ENCODE measurements around the gene STMN3.
"Not testable (repeated sequence)": the region's sequence is repeated elsewhere in the genome, so short reads cannot be mapped to it uniquely, and the experiment has no call there.

STMN3 gene

DNA sequence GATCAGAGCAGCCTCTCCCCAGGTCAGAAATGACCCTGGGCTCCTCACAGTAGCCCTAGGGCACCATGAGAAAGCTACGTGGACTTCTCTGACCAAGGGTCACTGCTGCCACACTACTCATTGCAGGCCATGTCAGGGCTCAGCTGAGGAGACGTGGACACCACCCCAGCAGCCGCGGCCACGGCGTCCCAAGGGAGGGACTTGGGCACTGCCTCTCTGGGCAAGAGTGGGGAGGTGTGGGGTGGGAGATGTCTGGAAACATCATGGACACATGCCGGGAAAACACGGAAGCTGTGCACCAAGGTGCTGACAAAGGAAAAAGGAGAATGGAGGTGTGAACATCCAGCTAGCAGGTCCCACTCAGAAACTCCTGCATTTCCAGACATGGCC, 35.4 kb downstream of the STMN3 start:
- in situ Hi-C loops (cut with MboI; ENCODE audit: low sequenced_read_pairs), result no loop called here

DNA sequence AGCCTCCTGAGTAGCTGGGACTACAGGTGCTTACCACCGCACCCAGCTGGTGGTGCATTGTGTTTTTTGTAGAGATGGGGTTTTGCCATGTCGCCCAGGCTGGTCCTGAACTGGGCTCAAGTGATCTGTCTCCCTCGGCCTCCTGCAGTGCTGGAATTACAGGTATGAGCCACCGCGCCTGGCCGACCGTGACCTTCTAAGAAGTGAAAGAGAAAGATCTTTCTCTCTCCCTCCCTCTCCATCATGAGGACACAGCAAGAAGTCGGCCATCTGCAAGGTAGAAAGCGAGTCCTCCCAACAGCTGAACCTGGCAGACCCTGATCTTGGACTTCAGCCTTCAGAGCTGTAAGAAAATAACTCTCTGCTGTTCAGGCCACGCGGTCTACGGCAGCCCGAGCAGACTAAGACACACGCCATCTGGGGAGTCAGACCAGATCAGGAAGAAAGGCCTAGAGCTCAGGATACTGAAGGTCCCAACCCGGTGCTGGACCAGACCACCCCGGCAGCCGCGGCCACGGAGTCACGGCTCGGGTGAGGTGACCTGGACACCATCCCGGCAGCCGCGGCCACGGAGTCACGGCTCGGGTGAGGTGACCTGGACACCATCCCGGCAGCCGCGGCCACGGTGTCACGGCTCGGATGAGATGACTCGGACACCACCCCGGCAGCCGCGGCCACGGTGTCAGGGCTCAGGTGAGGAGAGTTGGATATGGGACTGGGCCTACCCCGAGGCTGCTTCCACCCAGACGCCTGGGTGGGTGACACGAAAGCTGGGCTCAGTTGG, 35.9 kb downstream of the STMN3 start:
- in situ Hi-C loops (cut with MboI; ENCODE audit: low sequenced_read_pairs), result no loop called here

DNA sequence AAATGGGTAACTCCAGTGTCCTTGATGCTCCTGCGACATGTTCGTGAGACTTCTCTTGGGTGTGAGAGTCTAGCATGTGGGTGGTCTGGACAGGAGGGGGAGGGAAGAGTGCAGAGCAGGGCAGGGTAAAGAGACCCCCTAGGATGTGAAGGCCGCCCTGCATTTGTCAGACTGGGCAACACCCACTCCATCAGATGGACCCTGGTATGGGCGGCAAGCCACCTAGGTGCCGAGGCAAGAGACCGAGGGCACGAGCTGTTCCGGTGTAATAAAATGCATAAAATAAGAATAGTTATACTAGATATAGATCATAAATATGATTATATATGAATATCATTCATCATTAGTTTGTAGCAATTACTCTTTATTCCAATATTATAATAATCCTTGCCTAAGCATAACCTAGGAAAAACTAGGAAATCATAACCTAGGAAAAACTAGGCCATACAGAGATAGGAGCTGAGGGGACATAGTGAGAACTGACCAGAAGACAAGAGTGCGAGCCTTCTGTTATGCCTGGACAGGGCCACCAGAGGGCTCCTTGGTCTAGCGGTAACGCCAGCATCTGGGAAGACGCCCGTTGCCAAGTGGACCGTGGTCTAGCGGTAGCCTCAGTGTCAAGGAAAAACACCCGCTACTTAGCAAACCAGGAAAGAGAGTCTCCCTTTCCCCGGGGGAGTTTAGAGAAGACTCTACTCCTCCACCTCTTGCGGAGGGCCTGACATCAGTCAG, 39.2 kb downstream of the STMN3 start:
- in situ Hi-C loops (cut with MboI; ENCODE audit: low sequenced_read_pairs), result not testable (repeated sequence)

DNA sequence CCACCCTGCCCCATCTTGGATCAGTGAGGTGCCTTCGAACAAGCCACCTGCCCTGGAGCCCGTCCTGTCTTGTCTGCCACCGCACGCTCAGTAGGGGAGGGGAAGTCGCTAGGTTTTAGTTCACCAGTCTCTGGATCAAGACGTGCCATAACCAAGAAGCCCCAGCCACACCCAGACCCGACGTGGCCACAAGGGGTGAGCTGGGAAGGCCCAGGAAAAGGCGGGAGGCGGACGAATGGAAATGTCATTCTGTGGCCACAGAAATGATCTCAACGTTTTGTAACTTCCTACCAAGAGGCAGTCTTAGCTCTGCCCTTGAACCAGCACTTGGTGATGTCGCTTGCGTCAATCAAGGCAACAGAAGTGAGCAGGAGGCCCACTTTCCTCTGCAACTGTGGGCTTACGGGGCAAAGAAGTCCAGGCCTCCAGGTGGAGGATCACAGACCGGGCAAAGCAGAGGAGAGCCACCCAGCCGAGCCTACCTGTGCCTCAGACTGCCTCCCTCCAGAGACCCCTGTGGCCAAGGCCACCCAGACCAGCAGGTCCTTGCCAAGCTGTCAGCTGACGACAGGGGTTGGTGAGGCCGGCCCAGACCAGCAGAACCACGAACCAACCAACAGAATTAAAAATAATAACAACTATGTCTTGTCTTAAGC, 40.8 kb downstream of the STMN3 start:
- in situ Hi-C loops (cut with MboI; ENCODE audit: low sequenced_read_pairs), result no loop called here

DNA sequence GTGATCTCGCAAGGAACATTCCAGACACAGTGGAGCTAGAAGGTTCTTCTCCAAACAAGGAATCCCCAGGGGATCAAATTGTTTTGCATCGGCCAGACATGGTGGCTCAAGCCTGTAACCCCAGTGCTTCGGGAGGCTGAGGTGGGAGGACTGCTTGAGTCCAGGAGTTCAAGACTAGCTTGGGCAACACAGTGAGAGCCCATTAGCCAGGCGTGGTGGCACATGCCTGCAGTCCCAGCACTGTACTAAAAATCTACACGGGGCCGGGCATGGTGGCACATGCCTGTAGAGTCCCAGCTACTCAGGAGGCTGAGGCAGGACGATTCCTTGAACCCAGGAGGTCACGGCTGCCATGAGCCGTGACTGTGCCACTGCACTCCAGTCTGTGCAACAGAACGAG, 41.6 kb downstream of the STMN3 start:
- in situ Hi-C loops (cut with MboI; ENCODE audit: low sequenced_read_pairs), result no loop called here

DNA sequence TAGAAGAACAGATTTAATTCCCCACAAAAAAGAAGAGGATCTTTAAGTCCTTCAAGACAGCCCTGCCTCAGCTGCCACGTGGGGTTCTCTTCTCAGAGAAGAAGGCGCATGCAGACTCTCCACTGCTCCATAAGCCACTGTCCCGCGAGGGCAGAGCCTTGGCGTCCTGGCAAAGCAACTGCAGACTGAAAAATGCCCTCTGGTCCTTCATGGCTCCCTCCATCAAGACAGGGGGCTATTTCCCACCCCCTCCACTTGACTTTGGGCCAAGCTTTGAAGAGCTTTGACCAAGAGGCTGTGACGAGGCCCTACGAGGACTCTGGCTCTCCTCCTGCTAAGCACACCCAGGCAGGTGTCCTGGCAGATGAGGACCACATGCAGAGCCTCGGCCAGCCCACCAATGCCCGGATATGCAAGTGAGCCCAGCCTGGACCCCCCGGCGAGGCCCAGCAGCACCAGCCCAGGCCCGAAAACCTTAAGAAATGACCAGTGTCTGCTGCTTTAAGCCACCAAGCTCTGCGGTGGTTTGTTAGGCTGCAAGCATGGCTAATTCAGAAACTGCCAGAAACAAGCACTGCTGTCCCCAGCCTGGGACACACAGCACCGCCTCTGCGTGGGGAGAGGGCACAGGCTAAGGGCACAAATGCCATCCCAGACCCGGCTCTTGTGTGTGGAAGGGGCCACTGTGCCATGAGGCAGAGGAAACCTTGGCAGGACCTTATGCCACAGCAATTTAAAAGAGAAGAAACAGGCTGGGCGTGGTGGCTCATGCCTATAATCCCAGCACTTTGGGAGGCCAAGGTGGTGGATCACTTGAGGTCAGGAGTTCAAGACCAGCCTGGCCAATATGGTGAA, 42.4 kb downstream of the STMN3 start:
- in situ Hi-C loops (cut with MboI; ENCODE audit: low sequenced_read_pairs), result no loop called here

DNA sequence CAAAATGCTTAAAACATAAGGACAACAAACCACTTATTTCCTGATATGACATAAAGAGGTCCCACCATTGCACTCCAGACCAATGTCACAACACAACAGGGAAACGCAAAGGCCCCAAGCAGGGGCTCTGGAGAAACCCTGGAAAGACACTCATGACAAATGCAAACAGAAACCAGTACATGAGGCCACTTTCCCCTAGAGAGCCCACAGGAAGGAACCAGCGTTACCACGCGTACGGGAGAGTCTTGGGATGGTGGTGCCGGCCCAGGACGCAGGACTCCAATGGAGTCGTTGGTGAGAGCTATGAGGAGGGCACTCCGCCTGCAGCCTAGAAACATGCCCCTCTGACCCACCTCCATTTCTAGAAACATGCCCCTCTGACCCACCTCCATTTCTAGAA, 46.5 kb downstream of the STMN3 start:
- in situ Hi-C loops (cut with MboI; ENCODE audit: low sequenced_read_pairs), result no loop called here

DNA sequence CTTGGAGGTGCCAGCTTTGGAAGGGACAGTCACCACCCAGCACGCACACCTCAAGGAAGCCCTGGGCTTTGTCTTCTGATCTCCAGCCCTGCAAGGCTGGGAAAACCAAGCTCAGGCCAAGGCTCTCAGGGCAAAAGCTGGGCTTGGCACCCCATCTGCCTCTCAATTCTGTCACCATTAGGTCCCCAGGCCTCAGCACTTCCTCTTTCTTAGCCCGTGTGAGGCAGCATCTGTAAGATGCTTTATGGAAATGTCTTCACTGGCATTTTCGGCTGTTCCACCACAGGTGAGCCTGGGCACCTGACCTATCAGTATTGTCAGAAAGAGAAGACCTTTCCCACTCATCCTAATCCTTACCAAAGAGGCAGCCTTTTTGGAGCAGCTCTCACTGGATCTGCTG, 50.9 kb downstream of the STMN3 start:
- in situ Hi-C loops (cut with MboI; ENCODE audit: low sequenced_read_pairs), result no loop called here

DNA sequence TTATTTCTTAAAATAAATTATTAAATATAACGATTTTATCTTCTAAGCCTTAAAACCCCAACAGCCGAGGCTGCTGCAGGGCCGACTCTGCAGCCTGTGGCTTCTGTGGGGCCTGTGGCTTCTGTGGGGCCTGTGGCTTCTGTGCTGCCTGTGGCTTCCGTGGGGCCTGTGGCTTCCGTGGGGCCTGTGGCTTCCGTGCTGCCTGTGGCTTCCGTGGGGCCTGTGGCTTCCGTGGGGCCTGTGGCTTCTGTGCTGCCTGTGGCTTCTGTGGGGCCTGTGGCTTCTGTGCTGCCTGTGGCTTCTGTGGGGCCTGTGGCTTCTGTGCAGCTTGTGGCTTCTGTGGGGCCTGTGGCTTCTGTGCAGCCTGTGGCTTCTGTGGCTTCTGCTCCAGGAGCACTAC, 51.5 kb downstream of the STMN3 start:
- in situ Hi-C loops (cut with MboI; ENCODE audit: low sequenced_read_pairs), result not testable (repeated sequence)

DNA sequence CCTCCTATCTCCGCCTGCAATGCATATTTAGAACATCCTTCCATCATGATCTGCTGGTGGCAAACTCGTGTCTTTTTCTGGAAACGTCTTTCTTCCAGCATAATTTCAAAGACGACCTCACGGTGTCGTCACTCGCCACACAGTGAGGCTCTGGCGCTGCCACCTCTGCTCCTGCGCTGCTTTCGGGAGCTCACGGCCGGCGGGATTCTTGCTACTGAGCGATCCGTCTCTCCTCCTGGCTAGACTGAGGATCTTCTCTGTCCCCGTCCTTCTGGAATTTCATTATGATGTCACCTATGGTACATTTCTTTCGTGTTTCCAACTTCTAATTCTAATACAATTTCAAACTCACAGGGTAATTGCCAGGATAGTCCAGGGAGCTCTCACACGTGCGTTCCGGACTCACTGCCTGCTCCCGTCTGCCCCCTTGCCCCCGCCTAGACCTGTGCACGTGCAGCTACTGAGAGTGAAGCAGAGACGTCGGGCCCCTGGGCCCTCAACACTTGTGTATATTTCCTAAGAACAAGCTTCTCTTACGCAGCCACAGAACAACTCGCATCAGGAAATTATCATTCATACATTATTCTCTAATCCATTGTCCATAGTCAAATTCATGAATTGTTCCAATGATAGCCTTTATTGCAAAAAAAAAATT, 53.7 kb downstream of the STMN3 start:
- in situ Hi-C loops (cut with MboI; ENCODE audit: low sequenced_read_pairs), result no loop called here

DNA sequence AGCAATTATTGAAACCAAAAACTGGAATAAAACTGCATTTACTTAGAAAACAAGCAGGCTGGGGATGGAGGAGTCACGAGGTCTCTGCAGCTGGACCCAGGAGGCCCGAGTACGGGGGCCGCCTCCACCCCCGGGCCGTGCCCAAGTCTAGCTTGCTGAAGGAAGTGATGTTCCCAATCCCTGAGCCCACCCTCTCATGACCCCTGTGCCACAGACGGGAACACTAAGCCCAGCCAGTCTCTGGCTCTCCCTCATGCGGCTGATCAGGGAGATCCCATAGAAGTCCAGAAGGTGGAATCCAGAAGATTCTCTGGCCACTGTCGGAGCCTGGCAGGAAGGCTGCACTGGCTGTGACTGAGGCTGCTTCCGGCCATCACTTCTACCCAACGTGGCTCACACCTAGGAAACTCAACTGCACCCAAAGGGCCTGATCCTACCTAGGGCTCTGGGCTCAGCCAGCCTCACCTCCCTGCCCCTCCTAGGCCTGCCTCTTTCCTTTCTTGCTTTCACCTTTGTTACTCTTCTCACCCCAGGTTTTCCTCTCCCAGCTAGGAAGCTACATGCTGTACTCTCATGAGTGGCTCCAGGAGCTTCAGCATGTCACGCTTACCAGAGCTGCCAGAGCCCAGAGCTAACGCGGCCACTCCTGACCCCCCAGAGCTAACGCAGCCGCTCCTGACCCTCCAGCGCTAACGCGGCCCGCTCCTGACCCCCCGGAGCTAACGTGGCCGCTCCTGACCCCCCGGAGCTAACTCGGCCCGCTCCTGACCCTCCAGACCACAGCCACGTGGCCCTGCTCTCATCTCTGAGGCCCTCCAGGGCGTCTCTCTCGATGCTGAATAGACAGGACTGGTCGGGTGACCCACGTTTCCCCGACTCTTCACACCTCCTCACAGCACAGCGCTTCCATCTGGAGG, 54.5 kb downstream of the STMN3 start:
- in situ Hi-C loops (cut with MboI; ENCODE audit: low sequenced_read_pairs), result no loop called here

DNA sequence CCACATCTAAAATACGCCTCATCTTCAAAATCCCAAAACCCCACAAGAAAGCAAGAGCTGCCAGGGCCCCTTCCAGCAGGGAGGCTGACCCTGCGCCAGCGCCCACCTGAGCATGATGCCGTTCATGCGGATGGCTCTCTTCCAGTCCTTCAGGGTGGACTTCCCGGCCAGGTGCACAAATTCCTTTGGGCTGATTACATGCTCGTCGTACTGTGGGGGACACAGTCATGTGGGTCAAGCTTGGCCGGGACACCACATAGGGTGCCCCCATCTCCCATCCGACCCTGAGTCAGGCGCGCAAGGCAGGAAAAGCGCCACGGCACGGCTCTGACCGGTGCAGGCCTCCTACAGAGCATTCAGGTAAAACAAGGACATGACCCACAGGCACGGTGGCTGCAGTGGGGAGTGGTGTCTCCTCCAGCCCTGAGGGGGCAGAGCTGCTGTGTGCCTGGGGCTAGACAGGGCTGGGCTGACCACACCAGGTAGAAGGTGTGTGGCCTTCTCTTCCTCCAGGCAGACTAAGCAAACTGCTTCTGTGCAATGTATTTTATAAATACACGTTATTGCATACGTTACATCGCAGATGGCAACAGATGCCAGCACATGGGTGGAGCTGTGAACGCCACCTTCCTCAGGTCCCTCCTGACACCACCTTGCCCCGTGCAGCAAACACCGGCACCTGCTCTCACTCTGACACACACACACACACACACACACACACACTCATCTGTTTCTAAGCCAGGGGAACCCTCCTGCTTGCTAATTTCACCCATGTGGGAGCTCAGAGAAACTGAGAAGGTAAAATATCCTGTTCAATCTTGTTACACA, 55.4 kb downstream of the STMN3 start:
- in situ Hi-C loops (cut with MboI; ENCODE audit: low sequenced_read_pairs), result no loop called here

DNA sequence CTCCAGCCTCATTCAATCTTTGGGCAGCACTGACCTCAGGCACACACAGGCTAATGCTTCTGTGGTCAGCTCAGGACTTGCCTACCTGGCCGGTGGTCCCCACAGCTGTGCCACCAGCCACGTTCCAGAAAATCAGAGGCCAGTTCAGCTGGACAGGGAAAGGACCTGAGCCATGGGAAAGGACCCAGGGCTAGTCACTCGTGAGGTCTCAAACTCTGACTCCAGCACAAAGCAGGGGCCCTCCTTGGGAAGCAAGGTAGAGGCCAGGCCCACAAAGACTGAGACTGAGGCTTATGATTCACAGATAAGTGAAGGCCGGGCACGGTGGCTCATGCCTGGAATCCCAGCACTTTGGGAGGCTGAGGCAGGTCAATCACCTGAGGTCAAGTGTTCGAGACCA, 56.8 kb downstream of the STMN3 start:
- in situ Hi-C loops (cut with MboI; ENCODE audit: low sequenced_read_pairs), result no loop called here

DNA sequence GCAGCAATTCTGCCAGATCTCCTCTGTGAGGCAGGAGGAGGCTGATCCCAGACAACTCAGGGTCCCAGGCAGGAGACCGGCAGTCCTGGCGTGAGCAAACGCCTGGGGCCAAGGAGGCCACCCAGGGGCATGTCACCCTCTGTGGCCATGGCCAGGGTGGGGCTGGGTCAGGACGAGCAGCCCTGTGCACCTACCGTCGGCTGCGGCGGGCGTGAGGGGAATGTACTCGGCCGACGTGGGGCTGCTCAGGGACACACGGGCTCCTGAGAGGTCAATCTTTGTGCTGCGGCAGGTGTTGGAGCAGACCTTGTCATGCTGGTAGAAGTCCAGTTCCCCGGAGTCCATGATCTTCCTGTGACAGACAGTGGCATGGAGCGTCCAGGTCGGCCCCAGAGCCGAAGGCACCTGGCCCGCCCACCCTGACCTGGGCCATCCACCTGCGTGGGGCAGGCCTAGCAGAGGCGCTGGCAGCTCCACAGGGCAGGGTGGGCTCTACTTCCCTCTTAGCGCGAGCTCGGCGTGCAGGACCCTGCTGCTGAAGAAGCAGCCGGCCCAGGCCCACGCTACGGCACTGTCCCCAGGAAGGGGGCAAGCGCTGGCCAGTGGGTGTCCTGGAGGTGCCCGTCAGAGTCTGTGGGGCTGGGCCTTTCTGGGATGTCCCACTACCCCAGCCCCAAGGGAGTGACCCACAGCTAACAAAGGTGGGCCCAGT, 57.7 kb downstream of the STMN3 start:
- in situ Hi-C loops (cut with MboI; ENCODE audit: low sequenced_read_pairs), result no loop called here

DNA sequence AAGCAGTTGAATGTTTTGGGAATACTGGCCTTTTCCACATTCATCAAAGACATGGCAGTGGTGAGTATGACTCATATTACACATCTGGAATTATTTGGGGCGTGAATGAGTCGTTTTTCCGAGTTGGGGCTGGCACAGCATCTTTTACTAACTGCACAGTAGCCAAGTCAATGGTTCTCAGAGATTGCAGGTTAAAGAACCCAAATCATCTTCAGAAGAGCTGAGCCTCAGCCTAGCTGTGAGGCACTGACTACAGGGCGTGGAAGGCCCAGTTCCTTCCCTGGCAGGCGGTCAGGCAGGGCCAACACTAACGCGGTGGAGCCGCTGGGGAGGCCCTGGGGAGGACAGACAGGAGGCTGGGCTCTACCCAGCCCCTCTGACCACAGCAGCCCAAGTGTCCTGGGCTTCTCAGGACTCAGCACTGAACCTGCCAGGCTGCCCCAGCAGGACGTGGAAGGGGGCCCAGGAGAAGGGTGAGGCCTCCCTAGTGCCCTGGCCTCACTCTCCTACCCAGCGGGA, 59.1 kb downstream of the STMN3 start:
- in situ Hi-C loops (cut with MboI; ENCODE audit: low sequenced_read_pairs), result no loop called here

DNA sequence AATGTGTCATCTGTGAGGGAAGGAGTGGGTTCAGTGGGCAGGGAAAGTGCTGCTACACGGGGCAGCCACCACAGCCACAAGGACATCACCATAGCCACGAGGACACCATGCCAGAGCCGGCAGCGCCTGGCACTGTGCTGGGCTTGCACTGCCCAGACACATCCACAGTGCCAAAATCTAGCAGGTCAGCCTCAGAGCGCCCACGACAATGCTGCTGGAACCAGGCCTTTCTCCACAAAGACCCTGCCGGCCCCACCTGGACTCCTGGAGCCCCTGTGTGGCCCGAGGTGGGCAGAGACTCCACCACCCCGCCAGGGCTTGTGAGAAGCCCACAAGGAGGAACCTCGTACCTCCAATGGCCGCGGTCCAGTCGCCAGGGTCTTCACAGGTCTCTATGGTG, 60.6 kb downstream of the STMN3 start:
- in situ Hi-C loops (cut with MboI; ENCODE audit: low sequenced_read_pairs), result no loop called here

DNA sequence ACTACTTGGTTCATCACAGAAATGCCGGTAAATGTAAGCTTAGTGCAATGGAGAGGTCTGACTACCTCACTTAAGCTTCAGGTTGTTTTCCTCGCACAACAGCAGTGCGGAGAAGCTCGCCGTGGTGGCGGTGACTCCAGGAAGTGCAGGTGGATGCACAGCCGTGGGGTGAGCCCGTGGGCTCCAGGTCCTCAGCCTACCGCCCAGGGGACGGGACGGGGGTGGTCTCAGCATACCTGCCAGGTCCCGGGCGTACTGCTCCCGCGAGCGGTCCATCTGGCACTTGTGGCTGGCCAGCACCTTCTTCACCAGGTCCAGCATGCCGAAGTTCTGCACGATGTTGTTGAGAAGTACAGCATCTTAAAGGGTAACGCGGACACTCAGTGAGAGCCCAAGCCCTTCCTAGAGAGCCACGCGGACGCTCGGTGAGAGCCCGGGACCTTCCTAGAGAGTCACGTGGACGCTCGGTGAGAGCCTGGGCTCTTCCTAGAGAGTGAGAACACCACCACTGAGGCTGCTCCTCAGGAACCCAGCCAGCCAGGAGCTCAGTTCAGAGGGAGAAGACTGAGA, 61.4 kb downstream of the STMN3 start:
- in situ Hi-C loops (cut with MboI; ENCODE audit: low sequenced_read_pairs), result no loop called here

DNA sequence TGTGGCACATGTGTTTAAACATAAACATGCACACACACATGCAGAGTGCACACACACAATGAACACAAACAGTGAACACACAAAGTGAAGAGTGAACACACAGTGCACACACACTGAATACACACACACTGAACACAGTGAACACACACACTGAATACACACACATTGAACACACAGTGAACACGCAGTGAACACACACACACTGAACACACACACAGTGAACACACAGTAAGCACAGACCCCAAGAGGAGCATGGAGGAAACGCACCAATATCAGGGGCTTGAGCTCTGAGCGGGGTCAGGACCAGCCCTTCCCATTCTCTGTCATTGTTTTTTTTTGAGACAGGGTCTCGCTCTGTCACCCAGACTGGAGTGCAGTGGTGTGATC, 62.1 kb downstream of the STMN3 start:
- in situ Hi-C loops (cut with MboI; ENCODE audit: low sequenced_read_pairs), result no loop called here
